NCI-H226 (cell line): ENCODE measurements around the gene UTRN.
A peak's percentile ranks its signal among the peaks of the same experiment; 100 is the strongest.

Experiments
- DNase-seq: peaks from one replicate; pipeline ENCODE4 v3.0.0-alpha.2; 2015

UTRN gene

GRCh38 chr6:144284783-144285547, at the start of gene UTRN:
TSS of gene UTRN (plus strand) at chr6:144285335. CDS start at chr6:144291829, 6,494 bp downstream.
- DNase-seq, result peak; percentile 93

- DNase-seq, result no peak
Measured at GRCh38 chr6:144244688-144245087, 40.4 kb upstream of the UTRN start.

- no peak for DNase-seq
Measured at GRCh38 chr6:144246988-144247387, 38.1 kb upstream of the UTRN start.

GRCh38 chr6:144248003-144248402, 37.1 kb upstream of the UTRN start:
- no peak for DNase-seq

GRCh38 chr6:144248476-144249301, 36.4 kb upstream of the UTRN start:
- no peak for DNase-seq

- no peak for DNase-seq
Measured at GRCh38 chr6:144250276-144250675, 34.9 kb upstream of the UTRN start.

GRCh38 chr6:144252259-144252658, 32.9 kb upstream of the UTRN start:
- no peak for DNase-seq

- no peak for DNase-seq
Measured at GRCh38 chr6:144259986-144260385, 25.1 kb upstream of the UTRN start.

- no peak for DNase-seq
Measured at GRCh38 chr6:144262470-144263369, 22.4 kb upstream of the UTRN start.

GRCh38 chr6:144263786-144264185, 21.3 kb upstream of the UTRN start:
- peak; percentile 30 for DNase-seq

- DNase-seq, result peak; percentile 96
Measured at GRCh38 chr6:144264270-144265060, 20.7 kb upstream of the UTRN start.

- peak; percentile 77 for DNase-seq
Measured at GRCh38 chr6:144265061-144265357, 20.1 kb upstream of the UTRN start.

GRCh38 chr6:144265390-144265789, 19.7 kb upstream of the UTRN start:
- DNase-seq, result peak; percentile 88

GRCh38 chr6:144266091-144266649, 19.0 kb upstream of the UTRN start:
- peak; percentile 95 for DNase-seq

GRCh38 chr6:144268794-144269349, 16.3 kb upstream of the UTRN start:
- no peak for DNase-seq

GRCh38 chr6:144277174-144277573, 8.0 kb upstream of the UTRN start:
- no peak for DNase-seq

GRCh38 chr6:144277605-144278227, 7.4 kb upstream of the UTRN start:
- DNase-seq, result no peak

GRCh38 chr6:144278659-144279314, 6.3 kb upstream of the UTRN start:
- DNase-seq, result peak; percentile 97

- no peak for DNase-seq
Measured at GRCh38 chr6:144279484-144280150, 5.5 kb upstream of the UTRN start.
